Measurements from ENCODE around the gene PDCD4. TPM values are rescaled to one million over a fixed set of nuclear protein-coding genes. Genes with fewer than 3 reads are reported as not detected.

Gene PDCD4
- total and polyA plus RNA-seq, 2 of the 8 experiments (the other 6 are each of a cell fraction or from before 2014, with no cell fraction given): 3.3 to 26.8 TPM

DNA sequence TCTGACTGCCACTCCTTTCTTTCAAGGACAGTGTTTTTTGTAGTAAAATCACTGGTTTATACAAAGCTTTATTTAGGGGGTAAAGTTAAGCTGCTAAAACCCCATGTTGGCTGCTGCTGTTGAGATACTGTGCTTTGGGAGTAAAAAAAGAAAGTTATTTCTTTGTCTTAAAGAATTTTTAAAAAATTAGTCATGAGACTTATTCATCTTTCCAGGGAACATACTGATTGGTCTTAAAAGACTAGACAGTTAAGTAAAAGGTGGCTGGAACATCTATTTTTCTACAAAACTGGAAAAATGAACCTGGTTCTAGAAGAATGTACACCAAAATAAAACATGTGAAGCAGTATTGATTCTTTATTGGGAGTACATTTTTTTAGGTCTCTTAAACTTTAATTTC is 26.7 kb downstream of the PDCD4 start:
- H3K9me3 ChIP-seq (ENCODE audit: insufficient read depth in 2 of 2, low read depth in 1 of 2, low read length in 1 of 2): no peaks in the 10 kb centered on the region
- H3K14ac ChIP-seq (ENCODE audit: insufficient read length): no peak overlapping the region
- no peak overlapping the region for H3K23ac ChIP-seq (ENCODE audit: insufficient read length)
- no peak overlapping the region for H2BK120ac ChIP-seq (replicated peaks; ENCODE audit: low read depth, low read length)
- H4K5ac ChIP-seq (ENCODE audit: insufficient read length, low read depth, low read length): no peak overlapping the region
- no peak overlapping the region for H3K27ac ChIP-seq (ENCODE audit: low read depth, low read length)
- DNase-seq (ENCODE audit: low read depth in 1 of 2, low spot score in 2 of 2) (no peak), FAIRE-seq (no peak)
- no peaks in the 10 kb centered on the region for H3K4me1 ChIP-seq (replicated peaks in 1 of 4; ENCODE audit: control insufficient read depth in 3 of 4, insufficient read depth in 4 of 4, low read length in 3 of 4)
- ChIA-PET POLR2A (ENCODE audit: partially characterized antibody) (interaction anchor here (0.7 kb wide), 1 partner anchor 62 kb away, joined by 3 read pairs; no protein-coding TSS in a partner anchor), CTCF (ENCODE audit: partially characterized antibody) (interaction anchor here (0.6 to 3.4 kb wide), 3 partner anchors 48 to 154 kb away, joined by 3 to 22 read pairs (median 3); no protein-coding TSS in a partner anchor)
- H2BK5ac ChIP-seq (ENCODE audit: low read depth, low read length): no peak overlapping the region
- H3K56ac ChIP-seq (replicated peaks; ENCODE audit: insufficient read length, low read depth, low read length): no peak overlapping the region
- H3K23me2 ChIP-seq (ENCODE audit: low read depth, low read length): no peaks in the 10 kb centered on the region
- no peak overlapping the region for H2AFZ ChIP-seq (ENCODE audit: low read length)
- no peak overlapping the region for H3K4ac ChIP-seq (replicated peaks; ENCODE audit: insufficient read length, low read depth, low read length)
- H2BK12ac ChIP-seq (ENCODE audit: low read depth, low read length): no peak overlapping the region
- H3K36me3 ChIP-seq (ENCODE audit: control insufficient read depth in 2 of 4, insufficient read depth in 4 of 4, low read length in 3 of 4): peaks cover 0 to 17% (median 0%) of the 10 kb centered on the region in 4 experiments; a peak in 2 of 8 replicates
- H3K18ac ChIP-seq (ENCODE audit: extremely low read depth, low read length): no peak overlapping the region
- H4K20me1 ChIP-seq (replicated peaks in 1 of 2; ENCODE audit: control insufficient read depth in 1 of 2, insufficient read depth in 2 of 2, low read length in 2 of 2): peaks cover 0 to 3% of the 10 kb centered on the region in 2 experiments
- TF ChIP-seq, protein P1, sequence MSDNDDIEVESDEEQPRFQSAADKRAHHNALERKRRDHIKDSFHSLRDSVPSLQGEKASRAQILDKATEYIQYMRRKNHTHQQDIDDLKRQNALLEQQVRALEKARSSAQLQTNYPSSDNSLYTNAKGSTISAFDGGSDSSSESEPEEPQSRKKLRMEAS (IDR thresholded peaks at IDR 0.05): no peak
- no peak overlapping the region for H4K91ac ChIP-seq (replicated peaks; ENCODE audit: insufficient read length, low read length)
- H3K27me3 ChIP-seq (replicated peaks in 1 of 4; ENCODE audit: control insufficient read depth in 3 of 4, extremely low read depth in 1 of 4, insufficient read depth in 3 of 4, low read length in 3 of 4): no peaks in the 10 kb centered on the region
- no peak overlapping the region for H4K8ac ChIP-seq (ENCODE audit: extremely low read depth, insufficient read depth, low read length)
- no peak overlapping the region for H3K9ac ChIP-seq (replicated peaks in 1 of 4; ENCODE audit: extremely low read depth in 1 of 4, low read depth in 3 of 4, low read length in 3 of 4)
- H3K79me1 ChIP-seq (ENCODE audit: low read depth, low read length): no peaks in the 10 kb centered on the region
- H3K4me3 ChIP-seq (ENCODE audit: extremely low read depth in 1 of 4, insufficient read depth in 2 of 4, low read depth in 3 of 4, low read length in 4 of 4): no peak overlapping the region
- H3K79me2 ChIP-seq (ENCODE audit: control insufficient read depth in 1 of 2, insufficient read depth in 2 of 2, low read length in 2 of 2): no peaks in the 10 kb centered on the region
- H2BK20ac ChIP-seq (ENCODE audit: low read length): no peak overlapping the region
- H3K4me2 ChIP-seq (ENCODE audit: insufficient read depth in 1 of 2, low read depth in 2 of 2, low read length in 2 of 2): no peak overlapping the region
- no peak overlapping the region for H2BK15ac ChIP-seq (ENCODE audit: low read length)
- H2AK5ac ChIP-seq (ENCODE audit: low read depth, low read length): no peak overlapping the region
